Testis (tissue), 2 donors: ENCODE measurements around the gene POLR2E.

Source experiments
- POLR2A ChIP-seq: fragments of 450-650 bp; IDR thresholded peaks from one replicate; pipeline ENCODE4 v1.6.1; 2017; ENCODE audit warnings: antibody characterized with exemption, mild to moderate bottlenecking, moderate library complexity
- TF ChIP-seq, protein P1 (sequence below), 3 experiments: fragments of 450-650 bp in 2 of 3; fragments of 200-600 bp in 1 of 3; sonication (generic) in 1 of 3; IDR thresholded peaks; one replicate each; pipeline ENCODE4 v1.5.1; 2016 to 2019; ENCODE audit warnings: antibody characterized with exemption in 3 of 3, mild to moderate bottlenecking in 2 of 3, moderate library complexity in 1 of 3

GRCh38 chr19:1130771-1131717 is 35.9 kb upstream of the POLR2E start:
- TF ChIP-seq, protein P1, sequence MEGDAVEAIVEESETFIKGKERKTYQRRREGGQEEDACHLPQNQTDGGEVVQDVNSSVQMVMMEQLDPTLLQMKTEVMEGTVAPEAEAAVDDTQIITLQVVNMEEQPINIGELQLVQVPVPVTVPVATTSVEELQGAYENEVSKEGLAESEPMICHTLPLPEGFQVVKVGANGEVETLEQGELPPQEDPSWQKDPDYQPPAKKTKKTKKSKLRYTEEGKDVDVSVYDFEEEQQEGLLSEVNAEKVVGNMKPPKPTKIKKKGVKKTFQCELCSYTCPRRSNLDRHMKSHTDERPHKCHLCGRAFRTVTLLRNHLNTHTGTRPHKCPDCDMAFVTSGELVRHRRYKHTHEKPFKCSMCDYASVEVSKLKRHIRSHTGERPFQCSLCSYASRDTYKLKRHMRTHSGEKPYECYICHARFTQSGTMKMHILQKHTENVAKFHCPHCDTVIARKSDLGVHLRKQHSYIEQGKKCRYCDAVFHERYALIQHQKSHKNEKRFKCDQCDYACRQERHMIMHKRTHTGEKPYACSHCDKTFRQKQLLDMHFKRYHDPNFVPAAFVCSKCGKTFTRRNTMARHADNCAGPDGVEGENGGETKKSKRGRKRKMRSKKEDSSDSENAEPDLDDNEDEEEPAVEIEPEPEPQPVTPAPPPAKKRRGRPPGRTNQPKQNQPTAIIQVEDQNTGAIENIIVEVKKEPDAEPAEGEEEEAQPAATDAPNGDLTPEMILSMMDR (IDR thresholded peaks at IDR 0.05): no peak
- TF ChIP-seq POLR2A: no peak
